ENCODE data around the gene LUZP1.
A peak's percentile ranks its signal among the peaks of the same experiment; 100 is the strongest.

Gene LUZP1

DNA sequence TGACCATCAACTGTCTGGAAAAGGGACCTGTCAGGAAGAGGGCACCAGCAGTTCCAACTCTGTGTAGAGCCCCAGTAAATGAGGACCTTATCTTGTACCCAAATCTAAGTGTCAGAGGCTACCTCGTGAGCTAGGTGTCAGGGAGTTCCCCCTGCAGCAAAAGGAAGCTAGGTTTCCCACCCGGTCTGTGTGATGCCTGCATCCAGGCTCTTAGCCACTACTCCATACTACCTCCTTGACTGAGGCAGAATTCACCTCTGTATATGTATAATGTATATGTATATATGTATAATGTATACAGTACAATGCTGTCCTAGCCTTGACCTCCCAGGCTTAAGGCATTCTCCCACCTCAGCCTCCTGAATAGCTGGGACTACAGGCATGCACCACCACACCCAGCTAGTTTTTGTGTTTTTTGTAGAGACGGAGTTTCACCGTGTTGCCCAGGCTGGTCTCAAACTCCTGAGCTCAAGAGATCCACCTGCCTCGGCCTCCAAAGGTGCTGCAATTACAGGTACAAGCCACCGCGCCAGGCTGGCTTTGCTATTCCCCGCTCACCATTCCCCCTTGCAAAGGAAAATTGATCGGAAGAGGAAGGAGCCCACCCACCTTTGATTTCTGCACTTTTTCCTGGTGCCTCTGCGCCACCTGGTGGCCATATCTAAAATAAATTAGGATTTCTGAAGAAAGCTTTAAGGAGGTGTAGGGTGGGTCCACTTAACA, 15.7 kb upstream of the LUZP1 start:
- FAIRE-seq (peak; percentile 69), DNase-seq (ENCODE audit: insufficient read length) (no peak)
- no peak for TF ChIP-seq TAF1 (IDR thresholded peaks at IDR 0.05; ENCODE audit: borderline replicate concordance, low read depth, low read length)
- no peak for TF ChIP-seq POLR2A (IDR thresholded peaks at IDR 0.05; ENCODE audit: low read depth, low read length)
- no peak for TF ChIP-seq POLR2AphosphoS5 (IDR thresholded peaks at IDR 0.05; ENCODE audit: low read depth, low read length)

- no peak for DNase-seq (ENCODE audit: insufficient read length)
- TF ChIP-seq TAF1 (IDR thresholded peaks at IDR 0.05; ENCODE audit: borderline replicate concordance, low read depth, low read length): no peak
- no peak for TF ChIP-seq POLR2A (IDR thresholded peaks at IDR 0.05; ENCODE audit: low read depth, low read length)
- no peak for TF ChIP-seq POLR2AphosphoS5 (IDR thresholded peaks at IDR 0.05; ENCODE audit: low read depth, low read length)
- no peak for FAIRE-seq
Measured at GRCh38 chr1:23179862-23180261, 11.2 kb upstream of the LUZP1 start.

DNA sequence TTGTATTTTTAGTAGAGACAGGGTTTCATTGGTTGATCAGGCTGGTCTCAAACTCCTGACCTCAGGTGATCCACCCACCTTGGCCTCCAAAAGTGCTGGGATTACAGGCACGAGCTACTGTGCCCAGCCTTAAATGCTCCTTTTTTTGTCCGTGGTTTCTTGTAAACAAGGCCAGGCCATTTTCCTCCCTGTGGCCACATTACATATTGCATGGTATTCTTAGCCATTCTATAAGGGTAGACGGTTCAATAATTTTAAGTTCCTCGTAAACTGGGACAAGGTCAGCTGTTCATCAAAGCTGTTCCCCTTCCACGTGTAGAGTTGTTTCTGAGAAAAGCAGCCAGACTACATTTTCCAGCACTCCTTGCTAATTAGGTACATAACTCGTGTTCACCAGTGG, 10.3 kb upstream of the LUZP1 start:
- TF ChIP-seq POLR2A (IDR thresholded peaks at IDR 0.05; ENCODE audit: low read depth, low read length) (no peak), TAF1 (IDR thresholded peaks at IDR 0.05; ENCODE audit: borderline replicate concordance, low read depth, low read length) (no peak), POLR2AphosphoS5 (IDR thresholded peaks at IDR 0.05; ENCODE audit: low read depth, low read length) (no peak)
- FAIRE-seq (no peak), DNase-seq (ENCODE audit: insufficient read length) (no peak)

GRCh38 chr1:23178414-23178813, 9.8 kb upstream of the LUZP1 start:
- DNase-seq (ENCODE audit: insufficient read length): no peak
- no peak for TF ChIP-seq TAF1 (IDR thresholded peaks at IDR 0.05; ENCODE audit: borderline replicate concordance, low read depth, low read length)
- no peak for TF ChIP-seq POLR2AphosphoS5 (IDR thresholded peaks at IDR 0.05; ENCODE audit: low read depth, low read length)
- no peak for TF ChIP-seq POLR2A (IDR thresholded peaks at IDR 0.05; ENCODE audit: low read depth, low read length)
- no peak for FAIRE-seq

DNA sequence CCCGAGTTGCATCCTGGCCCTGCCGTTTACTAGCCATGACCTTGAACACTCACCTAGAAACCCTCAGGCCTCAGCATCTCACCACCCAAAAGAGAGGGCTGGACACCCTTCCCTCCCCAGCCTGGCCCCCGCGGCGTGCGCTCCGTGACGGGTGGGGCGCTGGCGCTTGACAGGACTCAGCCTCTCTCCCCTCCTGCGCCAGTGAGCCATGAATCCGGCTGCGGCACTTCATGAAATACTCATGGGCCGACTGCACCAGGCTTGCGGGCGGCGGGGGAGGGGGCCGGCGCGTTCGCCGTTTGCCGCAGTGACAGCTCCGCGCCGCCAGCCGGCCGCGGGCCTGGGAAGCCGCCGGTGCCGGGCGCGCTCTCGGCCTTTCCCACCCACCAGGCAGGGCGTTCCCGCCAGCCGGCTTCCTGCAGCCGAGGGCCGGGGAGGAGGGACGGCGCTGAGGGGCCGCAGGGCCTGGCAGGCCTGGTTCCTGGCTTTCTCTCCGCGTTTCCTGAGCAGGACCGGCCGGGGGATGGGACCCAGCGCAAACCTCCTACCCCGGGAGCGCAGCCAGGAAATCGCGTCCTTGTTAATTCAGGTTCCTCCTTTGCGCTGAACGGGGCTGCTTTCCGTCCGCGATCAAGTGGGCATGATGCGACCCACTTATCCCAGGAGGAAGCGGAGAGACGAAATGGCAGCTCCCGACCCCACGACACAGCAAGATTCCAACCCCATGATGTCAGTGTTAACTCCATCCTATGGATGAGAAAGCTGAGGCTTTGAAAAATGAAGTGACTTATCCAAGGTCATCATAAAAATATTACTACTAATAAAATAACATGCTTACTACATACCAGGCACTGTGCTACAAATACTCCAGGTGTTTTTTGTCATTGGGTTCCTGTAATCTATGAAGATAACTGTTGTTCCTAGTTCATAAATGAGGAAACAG, 9.1 kb upstream of the LUZP1 start:
- TF ChIP-seq POLR2A (IDR thresholded peaks at IDR 0.05; ENCODE audit: low read depth, low read length) (peak; percentile 60; the same call in 1 of the 2 replicates), POLR2AphosphoS5 (IDR thresholded peaks at IDR 0.05; ENCODE audit: low read depth, low read length) (no peak)
- FAIRE-seq (peak; percentile 94), DNase-seq (ENCODE audit: insufficient read length) (peak; percentile 82)

DNA sequence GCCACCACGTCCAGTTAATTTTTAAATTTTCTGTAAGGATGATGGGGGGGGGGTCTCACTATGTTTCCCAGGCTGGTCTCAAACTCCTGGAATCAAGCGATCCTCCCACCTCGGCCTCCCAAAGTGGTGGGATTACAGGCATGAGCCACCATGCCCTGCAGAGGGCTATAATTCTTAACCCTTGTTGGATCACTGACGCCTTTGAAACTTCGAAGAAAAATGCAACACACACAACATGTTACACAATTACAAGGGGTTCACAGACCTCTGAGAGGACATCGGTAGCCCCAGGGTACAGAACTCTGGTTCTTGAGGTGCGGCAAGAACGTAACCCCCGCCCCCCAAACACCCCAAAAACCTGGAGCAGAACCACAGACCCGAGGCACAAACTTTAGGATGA, 8.4 kb upstream of the LUZP1 start:
- FAIRE-seq: no peak
- no peak for DNase-seq (ENCODE audit: insufficient read length)
- no peak for TF ChIP-seq TAF1 (IDR thresholded peaks at IDR 0.05; ENCODE audit: borderline replicate concordance, low read depth, low read length)

DNA sequence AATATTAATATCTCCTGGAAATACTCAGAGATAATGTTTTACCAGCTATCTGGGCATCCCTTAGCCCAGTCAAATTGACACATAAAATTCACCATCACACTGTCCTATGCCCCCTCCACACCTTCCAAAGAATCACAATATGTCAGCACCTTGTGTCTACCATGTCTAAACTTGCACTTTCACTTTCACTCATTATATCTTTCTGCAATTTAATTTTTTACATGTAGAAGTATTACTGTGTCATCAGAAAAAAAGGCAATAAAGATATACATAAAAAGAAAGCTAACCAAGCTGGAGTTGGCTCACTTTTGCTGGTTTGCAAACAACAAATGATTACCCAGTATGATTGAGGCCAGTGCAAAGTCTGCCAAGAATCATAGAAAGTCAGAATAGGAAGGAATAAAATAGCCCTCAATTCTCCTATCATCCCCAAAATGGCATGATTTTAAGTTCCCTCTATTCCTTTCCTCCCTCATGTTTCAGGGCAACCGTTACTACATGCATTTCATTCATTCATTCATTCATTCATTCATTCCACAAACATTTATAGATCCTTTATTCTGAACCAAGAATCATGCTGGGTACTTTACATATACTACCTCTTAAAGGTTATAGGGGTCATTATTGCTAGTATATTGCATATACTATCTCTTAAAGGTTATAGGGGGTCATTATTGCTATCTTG, 5.9 kb upstream of the LUZP1 start:
- TF ChIP-seq POLR2A (IDR thresholded peaks at IDR 0.05; ENCODE audit: low read depth, low read length): no peak
- TF ChIP-seq TAF1 (IDR thresholded peaks at IDR 0.05; ENCODE audit: borderline replicate concordance, low read depth, low read length): no peak
- DNase-seq (ENCODE audit: insufficient read length): no peak
- no peak for FAIRE-seq

- FAIRE-seq (no peak), DNase-seq (ENCODE audit: insufficient read length) (no peak)
- TF ChIP-seq POLR2AphosphoS5 (IDR thresholded peaks at IDR 0.05; ENCODE audit: low read depth, low read length): no peak
- no peak for TF ChIP-seq TAF1 (IDR thresholded peaks at IDR 0.05; ENCODE audit: borderline replicate concordance, low read depth, low read length)
- TF ChIP-seq POLR2A (IDR thresholded peaks at IDR 0.05; ENCODE audit: low read depth, low read length): no peak
Measured at GRCh38 chr1:23171181-23171755, 2.6 kb upstream of the LUZP1 start.

DNA sequence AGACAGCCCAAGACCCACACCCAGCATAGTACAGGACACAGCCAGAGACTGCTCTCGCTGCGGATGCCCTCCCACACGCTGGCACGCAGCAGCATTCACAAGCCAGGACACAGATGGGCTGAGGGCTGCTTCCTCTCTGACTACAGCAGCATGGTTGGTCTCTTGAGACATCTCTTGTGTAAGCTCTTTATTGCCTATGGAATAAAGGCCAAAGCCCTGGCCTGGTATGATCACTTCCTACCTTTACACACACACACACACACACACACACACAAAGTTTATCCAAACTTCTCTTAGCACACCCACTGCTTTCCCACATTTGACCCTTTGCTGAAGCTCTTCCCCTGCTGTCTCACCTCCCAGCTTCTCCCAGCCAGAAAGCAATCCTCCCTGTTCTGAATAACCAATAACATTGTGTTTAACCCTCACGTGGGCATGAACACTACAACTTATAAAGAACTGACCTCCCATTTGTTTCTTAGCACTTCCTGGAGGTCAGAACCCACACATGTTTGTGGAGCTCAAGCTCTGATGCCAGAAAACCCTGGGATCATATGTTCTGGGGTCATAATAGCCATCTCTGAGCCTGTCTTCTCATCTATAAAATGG, 1.2 kb upstream of the LUZP1 start:
- DNase-seq (ENCODE audit: insufficient read length) (no peak), FAIRE-seq (peak; percentile 71)
- TF ChIP-seq POLR2A (IDR thresholded peaks at IDR 0.05; ENCODE audit: low read depth, low read length) (no peak), TAF1 (IDR thresholded peaks at IDR 0.05; ENCODE audit: borderline replicate concordance, low read depth, low read length) (no peak), POLR2AphosphoS5 (IDR thresholded peaks at IDR 0.05; ENCODE audit: low read depth, low read length) (no peak)

- FAIRE-seq: no peak
- TF ChIP-seq POLR2AphosphoS5 (IDR thresholded peaks at IDR 0.05; ENCODE audit: low read depth, low read length) (no peak), TAF1 (IDR thresholded peaks at IDR 0.05; ENCODE audit: borderline replicate concordance, low read depth, low read length) (no peak), POLR2A (IDR thresholded peaks at IDR 0.05; ENCODE audit: low read depth, low read length) (no peak)
Measured at GRCh38 chr1:23169195-23169575, 529 bp upstream of the LUZP1 start.

DNA sequence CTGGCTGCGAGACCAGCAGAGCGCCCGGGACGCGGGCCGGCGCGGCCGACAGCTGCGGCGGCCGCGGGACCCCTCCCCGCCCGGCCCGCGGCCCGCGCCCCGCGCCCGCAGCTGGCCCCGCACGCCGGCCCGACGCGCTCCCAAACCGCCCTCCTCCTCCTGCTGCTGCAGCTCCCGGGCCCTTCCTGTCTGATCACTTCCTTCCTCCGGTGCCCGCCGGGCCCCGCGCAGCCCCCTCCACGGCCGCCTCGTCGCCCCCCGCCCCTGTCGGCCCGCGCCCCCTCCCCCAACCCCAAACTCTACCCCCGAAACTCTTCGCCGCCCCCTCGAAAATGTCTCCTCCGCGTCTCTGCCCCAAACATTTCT, 594 bp downstream of the LUZP1 start:
- TF ChIP-seq TAF1 (IDR thresholded peaks at IDR 0.05; ENCODE audit: borderline replicate concordance, low read depth, low read length) (no peak), POLR2AphosphoS5 (IDR thresholded peaks at IDR 0.05; ENCODE audit: low read depth, low read length) (no peak)
- FAIRE-seq (peak; percentile 44), DNase-seq (ENCODE audit: insufficient read length) (peak; percentile 48)

More at GRCh38 chr1:23169195-23169575, 529 bp upstream of the LUZP1 start:
- DNase-seq (ENCODE audit: insufficient read length): no peak

Measured in GM12892 (cell line).